ENCODE measurements around the gene MTRR. TPM values are rescaled to one million over a fixed set of nuclear protein-coding genes. Genes with fewer than 3 reads are reported as not detected.

Gene MTRR
- total RNA-seq, 1 experiment from 2014 or later, result 57.8 TPM

DNA sequence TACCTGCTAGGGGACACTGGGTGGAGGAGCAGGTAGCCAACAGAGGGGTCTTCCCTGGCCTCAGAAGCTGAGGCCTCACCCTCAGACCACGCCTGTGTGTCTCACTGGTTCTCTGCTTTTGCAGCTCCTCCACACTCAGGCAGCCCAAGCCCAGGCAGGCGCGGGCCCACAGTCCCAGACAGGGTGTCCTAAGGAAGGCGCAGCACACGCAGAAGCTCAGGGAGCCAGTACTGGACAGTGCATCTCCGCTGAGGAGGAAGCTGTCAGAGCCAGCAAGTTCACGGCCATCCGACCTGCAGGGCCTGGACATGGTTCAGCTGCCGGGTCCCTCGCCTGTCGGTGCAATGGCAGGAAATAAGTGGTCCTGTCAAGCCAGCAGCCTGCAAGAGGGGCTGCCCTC is 43.3 kb upstream of the MTRR start:
- no peak for DNase-seq (ENCODE audit: low read depth, low spot score)
- intact Hi-C loops (cut with micrococcal nuclease; ENCODE audit: unreplicated experiment), result no loop called here
- no peaks in the 10 kb centered on the region for H3K36me3 ChIP-seq (ENCODE audit: control insufficient read depth, insufficient read depth, low read length)
- no peak overlapping the region for H3K4me3 ChIP-seq (ENCODE audit: low read depth in 2 of 2, low read length in 2 of 2)
- TF ChIP-seq TCF7L2 (IDR thresholded peaks at IDR 0.05; ENCODE audit: low read depth, low read length) (no peak), REST (IDR thresholded peaks at IDR 0.05; ENCODE audit: insufficient read depth in 1 of 2, low read depth in 2 of 2, low read length in 1 of 2) (no peak), CTCF (IDR thresholded peaks at IDR 0.05) (no peak), POLR2AphosphoS5 (IDR thresholded peaks at IDR 0.05; ENCODE audit: low read depth, low read length) (no peak), SIN3A (IDR thresholded peaks at IDR 0.05; ENCODE audit: borderline replicate concordance, insufficient read depth, low read depth, low read length) (no peak)
- no peaks in the 10 kb centered on the region for H3K9me3 ChIP-seq (ENCODE audit: control insufficient read depth, insufficient read depth, low read depth, low read length)
- H3K27me3 ChIP-seq (ENCODE audit: control insufficient read depth, insufficient read depth, low read length), result peaks cover 13% of the 10 kb centered on the region
- no peak overlapping the region for H3K27ac ChIP-seq (ENCODE audit: low read length)
- no TSS peak for BruUV-seq (replicated peaks)
- ATAC-seq, result no peak
- ChIA-PET CTCF (no interaction called here), POLR2A (no interaction called here)
- in situ Hi-C loops (cut with HindIII; ENCODE audit: low pct_unique_long_range_greater_than_20kb, low sequenced_read_pairs), result no loop called here
- H3K4me1 ChIP-seq (ENCODE audit: control insufficient read depth, insufficient read depth, low read length), result no peaks in the 10 kb centered on the region

GRCh38 chr5:7827610-7828009 is 41.3 kb upstream of the MTRR start:
- Histone ChIP-seq H3K36me3 (ENCODE audit: control insufficient read depth, insufficient read depth, low read length) (no peaks in the 10 kb centered on the region), H3K27ac (ENCODE audit: low read length) (no peak overlapping the region), H3K4me3 (ENCODE audit: low read depth in 2 of 2, low read length in 2 of 2) (no peak overlapping the region), H3K4me1 (ENCODE audit: control insufficient read depth, insufficient read depth, low read length) (no peaks in the 10 kb centered on the region), H3K27me3 (ENCODE audit: control insufficient read depth, insufficient read depth, low read length) (peaks cover 8% of the 10 kb centered on the region), H3K9me3 (ENCODE audit: control insufficient read depth, insufficient read depth, low read depth, low read length) (no peaks in the 10 kb centered on the region)
- intact Hi-C loops (cut with micrococcal nuclease; ENCODE audit: unreplicated experiment), result no loop called here
- TF ChIP-seq TCF7L2 (IDR thresholded peaks at IDR 0.05; ENCODE audit: low read depth, low read length), result no peak
- no peak for TF ChIP-seq REST (IDR thresholded peaks at IDR 0.05; ENCODE audit: insufficient read depth in 1 of 2, low read depth in 2 of 2, low read length in 1 of 2)
- no peak for TF ChIP-seq SIN3A (IDR thresholded peaks at IDR 0.05; ENCODE audit: borderline replicate concordance, insufficient read depth, low read depth, low read length)
- no peak for TF ChIP-seq CTCF (IDR thresholded peaks at IDR 0.05)
- no peak for TF ChIP-seq POLR2AphosphoS5 (IDR thresholded peaks at IDR 0.05; ENCODE audit: low read depth, low read length)
- ATAC-seq, result no peak
- DNase-seq (ENCODE audit: low read depth, low spot score), result no peak
- no TSS peak for BruUV-seq (replicated peaks)
- in situ Hi-C loops (cut with HindIII; ENCODE audit: low pct_unique_long_range_greater_than_20kb, low sequenced_read_pairs), result no loop called here
- ChIA-PET CTCF (no interaction called here), POLR2A (no interaction called here)
